ENCODE data around the gene RHD.
"Not testable (repeated sequence)": the region's sequence is repeated elsewhere in the genome, so short reads cannot be mapped to it uniquely, and the experiment has no call there.

Gene RHD

DNA sequence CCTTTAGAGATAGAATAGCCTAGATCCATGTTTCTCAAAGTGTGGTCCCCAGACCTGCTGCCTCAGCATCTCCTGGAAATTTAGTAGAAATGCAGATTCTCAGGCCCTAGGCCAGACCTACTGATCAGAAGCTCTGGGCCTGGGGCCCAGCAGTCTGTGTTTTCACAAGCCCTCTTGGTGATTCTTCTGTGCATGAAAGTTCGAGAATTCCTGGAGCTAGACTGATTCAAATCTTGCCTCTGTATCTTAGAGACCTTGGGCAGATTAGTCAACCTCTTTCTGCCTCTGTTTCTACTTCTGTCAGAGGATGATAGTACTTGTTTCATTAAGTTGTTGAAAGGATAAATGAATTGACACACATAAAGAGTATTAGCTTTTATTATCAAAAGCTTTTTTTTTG, 5.0 kb downstream of the RHD start:
- in situ Hi-C loops (cut with HindIII; ENCODE audit: low pct_unique_long_range_greater_than_20kb, low sequenced_read_pairs): not testable (repeated sequence)

DNA sequence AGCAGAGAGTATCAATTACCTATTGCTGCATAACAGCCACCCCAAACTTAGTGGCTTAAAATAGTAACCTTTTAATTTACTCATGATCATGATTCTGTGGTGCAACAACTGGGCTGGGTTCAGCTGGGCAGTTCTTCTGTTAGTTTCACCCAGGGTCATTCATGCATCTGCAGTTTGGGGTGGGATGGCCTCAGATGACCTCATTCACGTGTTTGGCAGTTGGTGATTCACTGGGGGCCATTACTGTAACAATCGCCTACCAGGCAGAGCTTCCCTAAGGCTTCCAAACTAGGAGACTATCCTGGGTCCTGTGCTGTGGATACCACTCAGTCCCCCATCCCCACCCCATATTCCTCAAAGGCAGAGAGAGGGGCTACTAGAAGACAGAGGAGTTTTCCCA, 6.0 kb downstream of the RHD start:
- DNase-seq (ENCODE audit: low read depth in 1 of 2, low spot score in 1 of 2); in situ Hi-C loops (cut with HindIII; ENCODE audit: low pct_unique_long_range_greater_than_20kb, low sequenced_read_pairs): not testable (repeated sequence)

More for the DNA sequence above, 5.0 kb downstream of the RHD start:
- not testable (repeated sequence) for DNase-seq (ENCODE audit: low read depth in 1 of 2, low spot score in 1 of 2)

DNA sequence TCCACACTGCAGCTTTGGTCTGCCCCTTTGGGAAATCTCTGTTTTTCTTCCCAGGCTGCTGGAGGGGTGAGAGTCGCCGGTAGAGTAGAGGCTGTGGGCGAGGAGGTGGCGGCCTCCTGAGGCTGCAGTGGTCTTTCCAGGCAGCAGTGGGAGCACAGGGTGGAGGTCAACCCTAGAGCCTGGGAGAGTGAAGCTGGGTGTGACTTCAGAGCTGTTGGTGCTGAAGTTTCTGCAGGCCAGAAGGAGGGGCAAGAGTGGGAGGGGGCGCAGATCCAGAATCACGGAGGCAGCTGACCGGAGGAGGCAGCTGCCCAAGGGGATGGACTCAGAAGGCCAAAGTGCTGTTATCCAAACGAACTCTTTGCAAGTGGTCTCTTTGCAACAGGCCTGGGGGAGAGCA, 6.5 kb downstream of the RHD start:
- in situ Hi-C loops (cut with HindIII; ENCODE audit: low pct_unique_long_range_greater_than_20kb, low sequenced_read_pairs): not testable (repeated sequence)

DNA sequence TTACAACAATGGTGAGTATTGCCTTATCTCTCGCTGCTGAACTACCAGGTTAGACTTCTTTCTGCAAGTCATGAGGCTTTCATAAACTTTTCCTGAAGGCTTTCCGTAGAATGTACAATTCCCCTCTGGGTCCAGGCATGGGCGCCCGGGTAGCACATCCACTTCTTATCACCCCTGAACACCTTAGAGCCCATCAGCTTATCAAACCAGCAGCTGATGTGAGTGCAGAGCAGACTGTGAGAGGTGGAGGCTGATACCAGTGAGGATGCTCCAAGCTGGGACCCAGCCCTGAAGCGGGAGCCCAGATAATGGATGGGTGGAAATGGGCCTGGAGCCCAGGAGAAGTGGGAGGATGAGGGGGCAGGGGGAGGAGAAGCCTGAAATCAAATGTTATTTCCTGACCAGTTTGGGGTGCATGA, 7.4 kb downstream of the RHD start:
- DNase-seq (ENCODE audit: low read depth in 1 of 2, low spot score in 1 of 2); in situ Hi-C loops (cut with HindIII; ENCODE audit: low pct_unique_long_range_greater_than_20kb, low sequenced_read_pairs): not testable (repeated sequence)

More for the DNA sequence above, 6.5 kb downstream of the RHD start:
- not testable (repeated sequence) for DNase-seq (ENCODE audit: low read depth in 1 of 2, low spot score in 1 of 2)

DNA sequence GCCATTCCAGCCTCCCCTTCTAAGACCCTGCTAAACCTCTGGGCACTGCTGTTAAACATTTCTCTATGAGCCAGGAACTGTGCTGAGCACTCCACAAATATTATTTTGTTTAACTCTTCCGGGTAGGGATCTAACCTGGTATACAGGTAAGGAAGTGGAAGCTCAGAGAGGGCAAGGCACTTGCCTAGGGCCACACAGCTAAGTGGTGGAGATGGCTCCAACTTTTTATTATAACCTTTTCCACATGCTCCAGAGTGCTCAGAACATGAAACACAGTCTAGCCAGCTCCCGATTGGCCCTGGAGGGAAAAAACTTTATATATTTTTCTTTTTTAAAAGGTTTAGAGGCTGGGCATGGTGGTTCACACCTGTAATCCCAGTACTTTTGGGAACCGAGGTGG, 13.6 kb downstream of the RHD start:
- DNase-seq (ENCODE audit: low read depth in 1 of 2, low spot score in 1 of 2); in situ Hi-C loops (cut with HindIII; ENCODE audit: low pct_unique_long_range_greater_than_20kb, low sequenced_read_pairs): not testable (repeated sequence)

DNA sequence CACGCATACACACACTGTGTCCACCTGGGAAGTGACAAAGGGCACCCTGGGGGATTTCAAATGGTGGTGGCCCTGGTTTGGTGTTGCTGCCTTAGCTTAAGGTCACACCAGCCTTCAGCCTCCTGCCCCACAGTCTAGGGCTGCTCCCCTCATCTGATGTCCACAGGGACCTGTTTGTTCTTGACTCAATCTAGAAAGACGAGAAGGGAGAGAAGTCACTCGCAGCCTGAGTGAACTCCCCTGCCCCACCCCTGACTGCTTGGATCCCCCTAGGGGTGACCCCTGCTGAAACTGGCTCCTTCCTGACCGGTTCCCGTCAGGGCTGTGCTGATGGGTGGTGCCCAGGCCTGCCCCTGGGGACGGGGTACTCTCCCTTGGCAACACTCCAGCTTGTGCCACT, 14.9 kb downstream of the RHD start:
- in situ Hi-C loops (cut with HindIII; ENCODE audit: low pct_unique_long_range_greater_than_20kb, low sequenced_read_pairs); DNase-seq (ENCODE audit: low read depth in 1 of 2, low spot score in 1 of 2): not testable (repeated sequence)

DNA sequence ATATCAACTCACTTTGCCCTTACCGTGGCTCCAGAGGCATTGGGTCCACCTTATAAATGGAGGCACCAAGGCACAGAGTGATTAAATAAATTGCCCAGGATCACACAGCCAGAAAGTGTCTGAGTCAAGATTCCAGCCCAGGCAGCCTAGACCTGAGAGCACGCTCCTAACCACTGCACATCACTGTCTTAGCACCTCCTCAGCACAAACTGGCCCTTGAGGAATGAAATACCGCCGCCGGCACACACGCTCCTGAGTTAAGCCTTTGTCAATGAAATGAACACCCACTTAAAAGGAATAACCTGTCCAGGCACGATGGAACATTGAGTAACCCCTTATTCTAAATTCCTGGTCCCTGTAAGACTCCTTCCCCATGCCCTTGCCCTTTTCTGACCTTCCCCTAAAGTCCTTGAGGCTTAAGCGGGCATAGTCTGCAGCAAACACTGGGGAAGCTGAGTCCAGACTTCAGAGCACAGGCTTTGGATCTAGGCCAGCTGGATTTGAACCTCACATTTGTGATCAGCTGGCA, 16.3 kb downstream of the RHD start:
- DNase-seq (ENCODE audit: low read depth in 1 of 2, low spot score in 1 of 2); in situ Hi-C loops (cut with HindIII; ENCODE audit: low pct_unique_long_range_greater_than_20kb, low sequenced_read_pairs): not testable (repeated sequence)

DNA sequence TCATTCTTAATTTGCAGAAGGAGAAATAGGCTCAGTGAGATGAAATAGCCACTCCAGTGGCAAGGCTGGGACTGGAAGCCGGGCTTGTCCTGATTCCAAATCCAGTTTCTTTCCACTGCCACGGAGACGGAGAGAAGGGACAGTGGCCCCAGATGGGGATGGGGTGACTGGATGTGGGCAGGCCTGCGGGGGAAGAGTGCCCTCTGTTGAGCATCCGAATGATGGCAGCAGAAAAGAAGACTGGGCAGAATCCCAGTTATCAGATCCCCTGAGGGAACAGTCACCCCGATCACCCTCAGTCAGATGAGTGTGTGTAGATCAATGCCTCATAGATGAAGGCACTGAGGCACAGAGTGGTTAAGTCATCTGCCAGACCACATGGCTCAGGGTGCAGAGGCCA, 17.7 kb downstream of the RHD start:
- in situ Hi-C loops (cut with HindIII; ENCODE audit: low pct_unique_long_range_greater_than_20kb, low sequenced_read_pairs); DNase-seq (ENCODE audit: low read depth in 1 of 2, low spot score in 1 of 2): not testable (repeated sequence)

DNA sequence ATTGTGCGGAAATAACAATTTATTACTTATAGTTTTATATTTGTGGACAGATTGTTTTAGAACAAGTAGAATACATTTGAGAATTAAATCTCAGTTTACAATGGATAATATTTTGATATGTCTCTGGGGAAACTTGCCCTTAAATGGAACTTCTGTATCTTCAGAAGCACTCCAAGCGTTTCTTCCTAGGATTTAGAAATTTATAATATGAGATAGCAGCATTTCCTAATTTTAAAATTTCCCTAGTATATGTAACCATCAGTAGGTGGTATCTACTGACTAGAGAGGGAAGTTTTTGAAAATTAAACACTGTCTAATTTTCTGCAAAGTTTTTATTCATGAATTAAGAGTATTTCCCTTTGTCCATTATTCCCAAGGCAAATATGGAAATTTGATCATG, 21.1 kb downstream of the RHD start:
- DNase-seq (ENCODE audit: low read depth in 1 of 2, low spot score in 1 of 2); in situ Hi-C loops (cut with HindIII; ENCODE audit: low pct_unique_long_range_greater_than_20kb, low sequenced_read_pairs): not testable (repeated sequence)

DNA sequence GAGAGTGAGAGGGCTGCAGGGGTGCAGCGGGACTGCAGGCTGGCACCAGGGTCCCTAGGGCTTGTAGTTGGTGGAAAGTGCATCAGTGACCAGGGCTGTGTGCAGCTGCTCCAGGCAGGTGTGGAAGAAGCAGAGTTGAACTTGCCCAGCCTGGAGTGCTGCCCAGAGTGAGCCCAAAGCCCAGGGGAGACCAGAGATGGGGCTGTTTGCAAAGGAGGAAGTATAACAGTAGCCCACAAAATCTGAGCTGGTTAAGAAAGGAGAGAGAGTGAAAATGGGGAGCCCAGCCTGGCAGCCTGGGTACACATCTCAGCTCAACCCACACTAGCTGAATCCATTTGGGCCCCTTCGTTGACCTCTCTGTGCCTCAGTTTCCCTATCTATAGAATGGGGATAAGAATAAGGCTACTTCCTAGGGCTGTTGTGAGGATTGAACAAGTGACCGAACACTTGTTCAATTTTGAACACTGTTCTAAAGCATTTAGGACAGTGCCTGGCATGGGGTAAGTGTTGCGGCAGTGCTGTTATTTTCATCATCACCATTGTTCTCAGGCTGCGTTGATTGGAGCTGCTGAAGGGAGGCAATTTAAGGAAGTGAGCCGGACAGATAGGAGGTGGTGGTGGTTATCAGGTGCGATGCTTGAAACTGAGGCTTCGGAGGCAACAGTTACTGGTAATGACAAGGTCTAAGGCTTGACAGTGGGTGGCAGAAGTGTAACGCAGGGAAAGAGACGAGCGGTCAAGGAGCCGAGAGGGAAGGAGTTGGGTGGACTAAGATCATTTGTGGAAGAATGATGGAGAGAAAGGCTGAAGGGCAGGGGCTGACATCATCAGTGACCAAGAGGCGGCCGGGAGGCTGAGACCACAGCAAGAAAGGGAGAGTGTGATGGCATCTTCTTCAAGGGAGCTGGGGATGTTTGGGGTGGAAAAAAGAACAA, 22.8 kb downstream of the RHD start:
- in situ Hi-C loops (cut with HindIII; ENCODE audit: low pct_unique_long_range_greater_than_20kb, low sequenced_read_pairs); DNase-seq (ENCODE audit: low read depth in 1 of 2, low spot score in 1 of 2): not testable (repeated sequence)

DNA sequence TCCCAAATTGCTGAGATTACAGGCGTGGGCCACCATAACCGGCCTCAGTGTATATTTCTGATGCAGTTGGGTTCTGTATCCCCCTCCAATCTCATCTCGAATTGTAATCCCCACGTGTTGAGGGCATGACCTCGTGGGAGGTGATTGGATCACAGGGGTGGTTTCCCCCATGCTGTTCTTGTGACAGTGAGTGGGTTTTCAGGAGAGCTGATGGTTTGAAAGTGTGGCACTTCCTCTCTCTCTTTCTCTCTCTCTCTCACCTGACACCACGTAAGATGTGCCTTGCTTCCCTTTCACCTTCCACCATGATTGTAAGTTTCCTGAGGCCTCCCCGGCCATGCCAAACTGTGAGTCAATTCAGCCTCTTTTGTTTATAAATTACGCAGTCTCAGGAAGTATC, 24.2 kb downstream of the RHD start:
- DNase-seq (ENCODE audit: low read depth in 1 of 2, low spot score in 1 of 2); in situ Hi-C loops (cut with HindIII; ENCODE audit: low pct_unique_long_range_greater_than_20kb, low sequenced_read_pairs): not testable (repeated sequence)

DNA sequence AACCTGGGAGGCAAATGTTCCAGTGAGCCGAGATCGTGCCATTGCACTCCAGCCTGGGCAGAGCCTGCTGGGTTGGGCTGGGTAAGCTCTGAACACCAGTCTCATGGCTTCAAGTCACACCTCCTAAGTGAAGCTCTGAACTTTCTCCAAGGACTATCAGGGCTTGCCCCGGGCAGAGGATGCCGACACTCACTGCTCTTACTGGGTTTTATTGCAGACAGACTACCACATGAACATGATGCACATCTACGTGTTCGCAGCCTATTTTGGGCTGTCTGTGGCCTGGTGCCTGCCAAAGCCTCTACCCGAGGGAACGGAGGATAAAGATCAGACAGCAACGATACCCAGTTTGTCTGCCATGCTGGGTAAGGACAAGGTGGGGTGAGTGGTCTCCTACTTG, 28.4 kb downstream of the RHD start:
- in situ Hi-C loops (cut with HindIII; ENCODE audit: low pct_unique_long_range_greater_than_20kb, low sequenced_read_pairs): not testable (repeated sequence)

DNA sequence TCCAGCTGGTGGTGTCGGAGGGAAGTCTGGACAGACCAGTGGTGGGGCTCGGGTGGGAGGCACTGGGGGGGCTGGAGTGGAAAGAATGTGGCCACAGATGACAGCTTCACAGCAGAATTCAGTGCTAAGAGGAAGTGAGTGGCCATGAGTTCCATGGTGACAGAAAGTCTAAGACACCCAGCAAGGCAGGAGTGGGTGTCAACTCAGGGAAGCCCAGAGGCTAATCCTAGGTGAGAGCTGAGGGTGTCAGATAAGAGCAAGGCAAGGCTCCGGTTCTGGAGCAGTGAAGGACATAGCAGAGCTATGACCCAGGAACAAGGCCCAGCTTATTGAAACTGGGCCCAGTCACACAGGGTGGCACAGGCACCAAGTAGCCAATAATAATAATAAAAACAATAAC, 30.0 kb downstream of the RHD start:
- DNase-seq (ENCODE audit: low read depth in 1 of 2, low spot score in 1 of 2); in situ Hi-C loops (cut with HindIII; ENCODE audit: low pct_unique_long_range_greater_than_20kb, low sequenced_read_pairs): not testable (repeated sequence)

More for the DNA sequence above, 28.4 kb downstream of the RHD start:
- not testable (repeated sequence) for DNase-seq (ENCODE audit: low read depth in 1 of 2, low spot score in 1 of 2)

DNA sequence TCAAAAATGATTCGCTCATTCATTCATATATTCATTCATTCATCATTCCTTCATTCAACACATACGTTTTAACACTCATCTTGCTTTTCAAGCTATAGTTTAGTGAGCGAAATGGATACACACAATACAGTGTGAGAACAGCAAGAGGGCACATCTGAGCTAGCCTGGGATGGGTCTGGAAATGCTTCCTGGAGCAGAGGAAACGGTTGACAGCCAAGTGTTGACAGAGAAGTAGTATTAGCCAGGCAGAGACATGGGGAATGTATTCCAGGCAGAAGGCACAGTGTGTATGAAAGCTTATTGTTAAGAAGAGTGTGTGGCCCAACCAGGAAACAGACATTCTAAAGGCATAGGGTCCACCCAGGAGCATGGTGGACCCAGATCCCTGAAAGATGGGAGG, 32.6 kb downstream of the RHD start:
- in situ Hi-C loops (cut with HindIII; ENCODE audit: low pct_unique_long_range_greater_than_20kb, low sequenced_read_pairs); DNase-seq (ENCODE audit: low read depth in 1 of 2, low spot score in 1 of 2): not testable (repeated sequence)

DNA sequence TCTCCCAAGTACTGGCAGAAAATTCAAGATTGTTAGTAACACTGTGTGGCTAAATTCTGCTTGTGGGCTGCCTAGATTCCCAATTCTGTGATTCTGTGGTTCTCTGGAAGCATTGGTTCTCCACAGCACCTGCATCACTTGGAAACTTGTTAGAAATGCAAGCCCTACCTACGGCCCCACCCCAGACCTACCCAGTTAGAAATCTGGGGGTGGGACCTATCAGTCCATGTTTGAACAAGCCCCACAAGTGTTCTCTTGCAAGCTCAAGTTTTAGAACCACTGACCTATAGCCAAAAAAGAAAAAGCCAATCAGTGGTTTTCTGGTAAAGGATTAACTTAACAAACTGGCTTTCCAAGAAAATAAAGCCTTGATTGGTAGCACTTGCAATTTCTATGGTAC, 35.9 kb downstream of the RHD start:
- in situ Hi-C loops (cut with HindIII; ENCODE audit: low pct_unique_long_range_greater_than_20kb, low sequenced_read_pairs); DNase-seq (ENCODE audit: low read depth in 1 of 2, low spot score in 1 of 2): not testable (repeated sequence)

DNA sequence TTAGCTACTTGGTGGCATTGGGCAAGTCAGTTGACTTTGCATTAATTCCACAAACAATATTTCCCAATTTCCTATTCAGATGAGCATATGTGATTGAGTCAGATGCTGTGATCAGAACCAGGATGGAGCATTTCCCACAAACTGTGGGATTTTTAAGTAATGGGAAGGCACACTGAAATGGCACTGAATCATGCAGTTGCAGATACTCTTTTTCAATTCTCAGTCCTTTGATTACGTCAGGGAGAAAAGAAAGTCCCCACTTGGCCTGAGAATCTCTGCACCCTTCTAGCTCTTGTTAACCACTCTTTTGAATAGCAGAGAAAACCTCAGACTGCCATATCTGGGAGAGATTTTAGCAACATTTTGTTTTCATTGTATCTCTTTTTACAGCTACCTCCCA, 36.8 kb downstream of the RHD start:
- in situ Hi-C loops (cut with HindIII; ENCODE audit: low pct_unique_long_range_greater_than_20kb, low sequenced_read_pairs); DNase-seq (ENCODE audit: low read depth in 1 of 2, low spot score in 1 of 2): not testable (repeated sequence)

DNA sequence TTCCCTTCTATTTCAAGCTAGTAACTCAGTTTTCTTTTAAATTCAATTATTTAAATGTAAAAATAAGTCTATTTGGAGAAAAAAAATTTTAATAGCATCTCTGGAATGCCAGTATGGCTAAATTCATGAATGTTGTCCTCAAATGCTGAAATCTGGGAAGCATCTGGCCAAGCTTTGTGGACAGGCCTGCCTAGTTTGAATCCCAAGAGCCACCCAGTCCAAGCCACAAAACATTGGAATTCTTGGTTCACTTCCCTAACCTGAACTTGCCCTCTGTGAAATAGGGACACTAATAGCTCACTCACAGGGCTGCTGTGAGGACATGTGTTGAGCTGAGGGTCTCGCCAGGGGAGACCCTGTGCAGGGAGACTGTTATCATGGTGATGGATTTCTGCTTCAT, 37.2 kb downstream of the RHD start:
- DNase-seq (ENCODE audit: low read depth in 1 of 2, low spot score in 1 of 2); in situ Hi-C loops (cut with HindIII; ENCODE audit: low pct_unique_long_range_greater_than_20kb, low sequenced_read_pairs): not testable (repeated sequence)

DNA sequence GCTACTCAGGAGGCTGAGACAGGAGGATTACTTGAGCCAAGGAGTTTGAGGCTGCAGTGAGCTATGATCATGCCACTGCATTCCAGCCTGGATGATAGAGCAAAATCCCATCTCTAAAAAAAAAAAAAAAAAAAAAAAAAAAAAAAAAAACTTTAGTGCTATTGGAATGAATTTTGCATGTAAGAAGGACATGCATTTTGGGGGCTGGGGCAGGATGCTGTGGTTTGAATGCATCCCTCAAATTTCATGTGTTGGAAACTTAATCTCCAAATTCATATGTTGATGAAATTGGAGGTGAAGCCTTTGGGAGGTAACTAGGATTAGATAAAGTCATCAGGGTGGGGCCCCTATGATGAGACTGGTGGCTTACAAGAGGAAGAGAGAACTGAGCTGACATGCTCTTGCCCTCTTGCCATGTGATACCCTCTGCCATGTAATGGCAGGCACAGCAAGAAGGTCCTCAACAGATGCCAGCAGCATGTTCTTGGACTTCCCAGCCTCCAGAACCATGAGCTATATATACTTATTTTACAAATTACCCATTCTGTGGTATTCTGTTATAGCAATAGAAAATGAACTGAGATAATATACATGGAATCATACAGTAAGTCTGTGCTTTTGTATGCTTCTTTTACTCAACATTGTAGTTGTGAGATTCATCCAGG, 40.6 kb downstream of the RHD start:
- DNase-seq (ENCODE audit: low read depth in 1 of 2, low spot score in 1 of 2); in situ Hi-C loops (cut with HindIII; ENCODE audit: low pct_unique_long_range_greater_than_20kb, low sequenced_read_pairs): not testable (repeated sequence)
